HCT116 (cell line): Measurements from ENCODE around the gene FAM168B. TPM values are rescaled to one million over a fixed set of nuclear protein-coding genes. Genes with fewer than 3 reads are reported as not detected.

Experiments
- ATAC-seq: fragments of 200-7000 bp; cut with Tn5 transposase; 2 replicates; pipeline ENCODE4 v1.9.1; 2020; ENCODE audit warnings: mild to moderate bottlenecking, moderate library complexity
- BruUV-seq: library from RNA; stranded (reverse); fragments of 400-500 nt; replicated peaks from 2 replicates; lab custom pipeline; 2021; lab: Mats Ljungman, UMichigan
- CTCF ChIA-PET: fragments of 300-600 bp; sonication (Branson Sonifier 250); formaldehyde crosslinking; loops from one replicate; lab custom pipeline; 2021; ENCODE audit warnings: antibody characterized with exemption; lab: Charles Lee
- POLR2A ChIA-PET: fragments of 300-600, 350-600 bp; sonication (Branson Sonifier 250); formaldehyde crosslinking; loops from one replicate; lab custom pipeline; 2021; ENCODE audit warnings: antibody characterized with exemption; lab: Charles Lee
- RAD21 ChIA-PET, 2 experiments: fragments of 300-600 bp; sonication (Branson Sonifier 250); formaldehyde crosslinking; loops; one replicate each; lab custom pipeline; 2023; ENCODE audit warnings: low total read pairs in 2 of 2; ENCODE audit not compliant: uncharacterized antibody in 2 of 2, unreplicated experiment in 2 of 2, low non-redundant PET in 1 of 2; lab: Charles Lee
- DNase-seq: peaks from one replicate; pipeline ENCODE4 v3.0.0-alpha.2; 2010; ENCODE audit warnings: low read depth, low spot score
- H2AFZ ChIP-seq: fragments of 200-600 bp; shearing (Covaris generic), sonication (generic); 2 replicates; pipeline ENCODE4 v1.6.1; 2017; ENCODE audit warnings: low read depth, mixed run types, mixed read lengths, antibody characterized with exemption, low read length; ENCODE audit not compliant: poor library complexity, severe bottlenecking
- H3K27ac ChIP-seq: 2 replicates; pipeline ENCODE4 v1.5.1; 2012; ENCODE audit warnings: low read depth, low read length
- H3K27me3 ChIP-seq: fragments of 200-600 bp; sonication (generic); 2 replicates; pipeline ENCODE4 v1.6.1; 2016; ENCODE audit warnings: mixed run types, low read length, mixed read lengths; ENCODE audit not compliant: insufficient read depth
- H3K36me3 ChIP-seq, 2 experiments: fragments of 200-500 bp in 1 of 2; fragments of 200-600 bp in 1 of 2; sonication (Bioruptor generic) in 1 of 2; sonication (generic) in 1 of 2; 2 replicates each; pipeline versions ENCODE4 v1.5.1 to v1.6.1; 2014 to 2016; ENCODE audit warnings: low read length in 2 of 2, inconsistent platforms in 1 of 2, mixed read lengths in 1 of 2, mixed run types in 1 of 2; ENCODE audit not compliant: insufficient read depth in 2 of 2, control insufficient read depth in 1 of 2
- H3K4me1 ChIP-seq, 2 experiments: fragments of 200-600 bp in 1 of 2; sonication (generic) in 1 of 2; 2 replicates each; pipeline versions ENCODE4 v1.5.1 to v1.6.1; 2012 to 2017; ENCODE audit warnings: low read length in 2 of 2, inconsistent platforms in 1 of 2, mild to moderate bottlenecking in 1 of 2, mixed read lengths in 1 of 2, mixed run types in 1 of 2, moderate library complexity in 1 of 2; ENCODE audit not compliant: insufficient read depth in 2 of 2, control insufficient read depth in 1 of 2
- H3K4me2 ChIP-seq: fragments of 200-600 bp; sonication (generic); 2 replicates; pipeline ENCODE4 v1.6.1; 2017; ENCODE audit warnings: mixed run types, low read length, mixed read lengths
- H3K4me3 ChIP-seq, 2 experiments: fragments of 200-600 bp in 1 of 2; sonication (generic) in 1 of 2; replicated peaks in 1 of 2; 2 replicates each; pipeline ENCODE4 v1.5.1; 2011 to 2016; ENCODE audit warnings: low read length in 2 of 2, control low read depth in 1 of 2, low read depth in 1 of 2, mild to moderate bottlenecking in 1 of 2, mixed read lengths in 1 of 2, mixed run types in 1 of 2
- H3K79me2 ChIP-seq: fragments of 200-600 bp; sonication (generic); 2 replicates; pipeline ENCODE4 v1.6.1; 2017; ENCODE audit warnings: mild to moderate bottlenecking, mixed run types, low read length, moderate library complexity, mixed read lengths; ENCODE audit not compliant: insufficient read depth
- H3K9ac ChIP-seq: fragments of 200-600 bp; sonication (generic); 2 replicates; pipeline ENCODE4 v1.6.1; 2016; ENCODE audit warnings: low read length, mixed read lengths
- H3K9me2 ChIP-seq: fragments of 200-600 bp; sonication (generic), shearing (Covaris generic); 2 replicates; pipeline ENCODE4 v1.6.1; 2017; ENCODE audit warnings: mixed run types, mild to moderate bottlenecking, moderate library complexity; ENCODE audit not compliant: insufficient read depth
- H3K9me3 ChIP-seq, 2 experiments: fragments of 200-500 bp in 1 of 2; fragments of 200-600 bp in 1 of 2; sonication (Bioruptor generic) in 1 of 2; sonication (generic) in 1 of 2; 2 replicates each; pipeline ENCODE4 v1.6.1; 2014 to 2017; ENCODE audit warnings: low read length in 2 of 2, mixed read lengths in 2 of 2, inconsistent platforms in 1 of 2, low read depth in 1 of 2, mild to moderate bottlenecking in 1 of 2, mixed run types in 1 of 2, moderate library complexity in 1 of 2; ENCODE audit not compliant: control insufficient read depth in 1 of 2, insufficient read depth in 1 of 2
- H4K20me1 ChIP-seq: fragments of 200-600 bp; sonication (generic), shearing (Covaris generic); 2 replicates; pipeline ENCODE4 v1.6.1; 2017; ENCODE audit warnings: mixed run types, mild to moderate bottlenecking, moderate library complexity; ENCODE audit not compliant: insufficient read depth
- CBX3 ChIP-seq: IDR thresholded peaks from 2 replicates; pipeline ENCODE4 v1.6.1; 2012; ENCODE audit warnings: low read depth
- CEBPB ChIP-seq: IDR thresholded peaks from 2 replicates; pipeline ENCODE4 v1.6.1; 2012; ENCODE audit warnings: low read depth
- EGR1 ChIP-seq: IDR thresholded peaks from 2 replicates; pipeline ENCODE4 v1.6.1; 2012; ENCODE audit warnings: low read depth
- ELF1 ChIP-seq: IDR thresholded peaks from 2 replicates; pipeline ENCODE4 v1.6.1; 2012; ENCODE audit warnings: low read depth, borderline replicate concordance
- EZH2 ChIP-seq: fragments of 200-600 bp; sonication (generic); IDR thresholded peaks from 2 replicates; pipeline ENCODE4 v1.6.1; 2017; ENCODE audit warnings: antibody characterized with exemption, mixed run types
- EZH2phosphoT487 ChIP-seq: fragments of 200-600 bp; IDR thresholded peaks from 2 replicates; pipeline ENCODE4 v1.6.1; 2018; ENCODE audit warnings: antibody characterized with exemption, borderline replicate concordance
- FOSL1 ChIP-seq: IDR thresholded peaks from 2 replicates; pipeline ENCODE4 v1.6.1; 2012; ENCODE audit warnings: low read depth
- JUND ChIP-seq: IDR thresholded peaks from 2 replicates; pipeline ENCODE4 v1.6.1; 2012
- POLR2A ChIP-seq: IDR thresholded peaks from 2 replicates; pipeline ENCODE4 v1.7.0; 2011; ENCODE audit warnings: borderline replicate concordance; ENCODE audit not compliant: insufficient read depth, insufficient read length; ENCODE audit errors: extremely low read depth
- POLR2AphosphoS5 ChIP-seq: IDR thresholded peaks from 2 replicates; pipeline ENCODE4 v1.6.1; 2011; ENCODE audit warnings: mild to moderate bottlenecking, low read depth, low read length, moderate library complexity
- SIN3A ChIP-seq: IDR thresholded peaks from 2 replicates; pipeline ENCODE4 v1.6.1; 2012; ENCODE audit warnings: low read depth
- SP1 ChIP-seq: IDR thresholded peaks from 2 replicates; pipeline ENCODE4 v1.6.1; 2012; ENCODE audit warnings: low read depth
- TCF7L2 ChIP-seq: IDR thresholded peaks from 2 replicates; pipeline ENCODE4 v1.7.0; 2011; ENCODE audit warnings: borderline replicate concordance, inconsistent platforms; ENCODE audit not compliant: insufficient read depth, insufficient read length; ENCODE audit errors: extremely low read depth
- YY1 ChIP-seq: IDR thresholded peaks from 2 replicates; pipeline ENCODE4 v1.6.1; 2011; ENCODE audit warnings: low read length, low read depth, moderate library complexity, mild to moderate bottlenecking; ENCODE audit not compliant: insufficient replicate concordance; ENCODE audit errors: extremely low read depth
- ZFX ChIP-seq: fragments of 450-650 bp; IDR thresholded peaks from 2 replicates; pipeline ENCODE4 v1.6.1; 2017
- ZNF274 ChIP-seq: fragments of 200-500 bp; sonication (Bioruptor generic); IDR thresholded peaks from 2 replicates; pipeline ENCODE4 v1.6.1; 2014; ENCODE audit warnings: mild to moderate bottlenecking, low read depth, low read length, inconsistent platforms
- intact Hi-C: fragments of 100-400 bp; cut with micrococcal nuclease; formaldehyde crosslinking; loops from 2 replicates; pipeline ENCODE4 v1.10.0; 2022
- total RNA-seq: library from RNA; stranded (reverse); gene quantifications from one replicate; pipeline ENCODE4 v1.2.1, GENCODE V29; 2021; ENCODE audit not compliant: unreplicated experiment
- TF ChIP-seq, protein P1 (sequence below): IDR thresholded peaks from 2 replicates; pipeline ENCODE4 v1.6.1; 2012
- TF ChIP-seq, protein P2 (sequence below), 3 experiments: fragments of 200-600 bp in 1 of 3; sonication (generic) in 1 of 3; IDR thresholded peaks in 2 of 3; conservative IDR thresholded peaks in 1 of 3; 2 replicates each; pipeline ENCODE4 v1.5.1; 2012 to 2017; ENCODE audit warnings: low read depth in 2 of 3, low read length in 2 of 3, antibody characterized with exemption in 1 of 3, borderline replicate concordance in 1 of 3, control low read depth in 1 of 3, mild to moderate bottlenecking in 1 of 3, mixed read lengths in 1 of 3, mixed run types in 1 of 3, moderate library complexity in 1 of 3; ENCODE audit not compliant: insufficient read depth in 1 of 3
- TF ChIP-seq, protein P3 (sequence below): IDR thresholded peaks from 2 replicates; pipeline ENCODE4 v1.6.1; 2012

FAM168B gene
- total RNA-seq, 1 experiment from 2014 or later, result 94.5 TPM

DNA sequence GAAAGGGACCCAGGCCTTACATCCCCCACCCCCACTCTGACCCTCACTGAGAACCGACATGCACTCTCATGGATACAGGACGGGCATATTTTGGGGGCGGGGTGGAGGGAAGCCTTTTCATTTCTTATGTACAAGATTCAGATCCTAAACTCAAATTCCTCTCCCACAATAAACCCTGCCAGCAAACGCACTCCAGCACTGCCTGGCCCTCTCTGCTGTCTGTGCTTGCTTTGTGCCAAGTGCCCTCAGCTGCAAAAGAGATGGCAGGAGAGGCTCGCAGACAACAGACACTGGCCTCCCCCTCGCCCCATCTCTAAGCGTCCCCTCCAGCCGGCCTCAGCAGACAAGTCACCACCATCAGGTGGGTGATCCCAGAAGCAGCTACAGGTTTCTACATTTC lies 42.4 kb downstream of the FAM168B start:
- H3K4me2 ChIP-seq, result no peak overlapping the region
- H3K9me3 ChIP-seq, result no peaks in the 10 kb centered on the region
- CTCF ChIA-PET, result no interaction called here
- no peak overlapping the region for H3K9ac ChIP-seq
- RAD21 ChIA-PET, result no interaction called here
- H3K27me3 ChIP-seq, result no peaks in the 10 kb centered on the region
- H3K36me3 ChIP-seq, result peaks cover 38 to 43% of the 10 kb centered on the region in 2 experiments; a peak in 3 of 4 replicates
- POLR2A ChIA-PET, result no interaction called here
- no peaks in the 10 kb centered on the region for H3K4me1 ChIP-seq
- no peak for TF ChIP-seq POLR2A
- TF ChIP-seq JUND, result no peak
- TF ChIP-seq POLR2AphosphoS5, result no peak
- no peak for TF ChIP-seq FOSL1
- TF ChIP-seq EZH2, result no peak
- no peak for TF ChIP-seq YY1
- no peak for TF ChIP-seq EZH2phosphoT487
- TF ChIP-seq TCF7L2, result no peak
- TF ChIP-seq CEBPB, result no peak
- TF ChIP-seq, protein P1, sequence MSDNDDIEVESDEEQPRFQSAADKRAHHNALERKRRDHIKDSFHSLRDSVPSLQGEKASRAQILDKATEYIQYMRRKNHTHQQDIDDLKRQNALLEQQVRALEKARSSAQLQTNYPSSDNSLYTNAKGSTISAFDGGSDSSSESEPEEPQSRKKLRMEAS, result no peak
- TF ChIP-seq, protein P2, sequence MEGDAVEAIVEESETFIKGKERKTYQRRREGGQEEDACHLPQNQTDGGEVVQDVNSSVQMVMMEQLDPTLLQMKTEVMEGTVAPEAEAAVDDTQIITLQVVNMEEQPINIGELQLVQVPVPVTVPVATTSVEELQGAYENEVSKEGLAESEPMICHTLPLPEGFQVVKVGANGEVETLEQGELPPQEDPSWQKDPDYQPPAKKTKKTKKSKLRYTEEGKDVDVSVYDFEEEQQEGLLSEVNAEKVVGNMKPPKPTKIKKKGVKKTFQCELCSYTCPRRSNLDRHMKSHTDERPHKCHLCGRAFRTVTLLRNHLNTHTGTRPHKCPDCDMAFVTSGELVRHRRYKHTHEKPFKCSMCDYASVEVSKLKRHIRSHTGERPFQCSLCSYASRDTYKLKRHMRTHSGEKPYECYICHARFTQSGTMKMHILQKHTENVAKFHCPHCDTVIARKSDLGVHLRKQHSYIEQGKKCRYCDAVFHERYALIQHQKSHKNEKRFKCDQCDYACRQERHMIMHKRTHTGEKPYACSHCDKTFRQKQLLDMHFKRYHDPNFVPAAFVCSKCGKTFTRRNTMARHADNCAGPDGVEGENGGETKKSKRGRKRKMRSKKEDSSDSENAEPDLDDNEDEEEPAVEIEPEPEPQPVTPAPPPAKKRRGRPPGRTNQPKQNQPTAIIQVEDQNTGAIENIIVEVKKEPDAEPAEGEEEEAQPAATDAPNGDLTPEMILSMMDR (IDR thresholded peaks at IDR 0.05 in 2 of 3, conservative IDR thresholded peaks at IDR 0.05 in 1 of 3; ENCODE audit: borderline replicate concordance in 1 of 3, insufficient read depth in 1 of 3, low read depth in 2 of 3, low read length in 2 of 3), result no peak
- TF ChIP-seq ZNF274, result no peak
- TF ChIP-seq CBX3, result no peak
- TF ChIP-seq SP1, result no peak
- no peak for TF ChIP-seq ELF1
- TF ChIP-seq, protein P3, sequence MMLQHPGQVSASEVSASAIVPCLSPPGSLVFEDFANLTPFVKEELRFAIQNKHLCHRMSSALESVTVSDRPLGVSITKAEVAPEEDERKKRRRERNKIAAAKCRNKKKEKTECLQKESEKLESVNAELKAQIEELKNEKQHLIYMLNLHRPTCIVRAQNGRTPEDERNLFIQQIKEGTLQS, result no peak
- TF ChIP-seq ZFX, result no peak
- TF ChIP-seq SIN3A, result no peak
- no peak for TF ChIP-seq EGR1
- no TSS peak for BruUV-seq
- ATAC-seq, result no peak
- intact Hi-C loops, result no loop called here
- no peak overlapping the region for H3K27ac ChIP-seq
- no peak overlapping the region for H2AFZ ChIP-seq
- peaks cover 54% of the 10 kb centered on the region for H3K79me2 ChIP-seq
- H3K9me2 ChIP-seq, result no peaks in the 10 kb centered on the region
- no peak overlapping the region for H3K4me3 ChIP-seq
- peaks cover 3% of the 10 kb centered on the region; the same call in 1 of the 2 replicates for H4K20me1 ChIP-seq
- no peak for DNase-seq
